ENCODE results near the gene CCDC59.

DNA sequence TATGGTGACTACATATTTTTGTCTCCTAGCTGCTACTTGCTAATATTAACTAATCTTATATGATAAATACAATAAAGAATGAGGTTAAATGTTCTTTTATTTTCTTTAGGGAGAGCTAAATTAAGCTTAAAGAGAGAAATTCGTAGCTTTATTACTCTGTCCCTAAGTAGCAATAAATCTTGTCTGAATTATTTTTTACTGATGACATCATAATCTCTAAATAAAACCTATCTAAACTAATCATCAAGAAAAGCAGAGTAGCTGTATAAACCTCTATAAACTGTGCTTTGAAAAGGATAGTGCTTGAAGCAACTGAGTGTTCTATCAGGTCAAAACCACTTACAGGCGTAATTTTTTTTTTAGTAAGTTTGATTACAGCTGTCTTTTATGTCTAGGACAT lies 42.6 kb upstream of the CCDC59 start:
- TF ChIP-seq POLR2A (IDR thresholded peaks at IDR 0.05) (no peak), CTCF (IDR thresholded peaks at IDR 0.05) (no peak), EP300 (IDR thresholded peaks at IDR 0.05) (no peak)

Data from ovary (tissue), 3 donors.